HL-60/S4 treated with phorbol 12-myristate 13-acetate at 8.2 ng/mL for 4 days and 3 days (cell line): ENCODE results near the gene CRY2.

Experiments
- in situ Hi-C: fragments of 300-500 bp; cut with MboI; formaldehyde crosslinking; loops from 2 replicates; pipeline ENCODE4 v1.15.0; 2022; ENCODE audit warnings: low sequenced_read_pairs

The CRY2 gene

GRCh38 chr11:45929486-45930030 is 82.3 kb downstream of the CRY2 start:
- in situ Hi-C loops = no loop called here

GRCh38 chr11:45930031-45930794 is 82.9 kb downstream of the CRY2 start:
- in situ Hi-C loops = no loop called here

GRCh38 chr11:45930951-45931570 is 83.8 kb downstream of the CRY2 start:
- in situ Hi-C loops = no loop called here

GRCh38 chr11:45931739-45932138 is 84.5 kb downstream of the CRY2 start:
- in situ Hi-C loops = no loop called here

GRCh38 chr11:45932217-45932616 is 84.9 kb downstream of the CRY2 start:
- in situ Hi-C loops = no loop called here
